ENCODE measurements around the gene ZNF805.
A peak's percentile ranks its signal among the peaks of the same experiment; 100 is the strongest.
"Not testable (repeated sequence)": the region's sequence is repeated elsewhere in the genome, so short reads cannot be mapped to it uniquely, and the experiment has no call there.

The ZNF805 gene

GRCh38 chr19:57269515-57270250 lies 29.3 kb downstream of the ZNF805 start:
- no peak for DNase-seq

- DNase-seq, result no peak
These were observed 30.8 kb downstream of the ZNF805 start for GRCh38 chr19:57271280-57271679.

GRCh38 chr19:57273014-57273413 lies 32.6 kb downstream of the ZNF805 start:
- no peak for DNase-seq

- no peak for DNase-seq
These were observed 36.0 kb downstream of the ZNF805 start for GRCh38 chr19:57276430-57276829.

- not testable (repeated sequence) for DNase-seq
These were observed 38.0 kb downstream of the ZNF805 start for GRCh38 chr19:57278481-57278880.

GRCh38 chr19:57279418-57280164 lies 39.2 kb downstream of the ZNF805 start:
- DNase-seq, result peak; percentile 97

GRCh38 chr19:57280165-57280961 lies 39.9 kb downstream of the ZNF805 start, which contains the start of gene ZNF460:
TSS of gene ZNF460 (plus strand) at chr19:57280485. CDS start at chr19:57280807, 322 bp downstream.
- DNase-seq, result peak; percentile 98

- DNase-seq, result peak; percentile 35
These were observed 40.5 kb downstream of the ZNF805 start for GRCh38 chr19:57280962-57281400.

- no peak for DNase-seq
These were observed 41.7 kb downstream of the ZNF805 start for GRCh38 chr19:57282011-57282643.

GRCh38 chr19:57288373-57288772 lies 47.9 kb downstream of the ZNF805 start:
- DNase-seq, result peak; percentile 50

- no peak for DNase-seq
These were observed 50.5 kb downstream of the ZNF805 start for GRCh38 chr19:57290970-57291369.

- no peak for DNase-seq
These were observed 52.1 kb downstream of the ZNF805 start for GRCh38 chr19:57292547-57292946.

- no peak for DNase-seq
These were observed 53.3 kb downstream of the ZNF805 start for GRCh38 chr19:57293719-57294118.

- peak; percentile 73 for DNase-seq
These were observed 61.6 kb downstream of the ZNF805 start for GRCh38 chr19:57302020-57302465.

GRCh38 chr19:57302727-57303401 lies 62.4 kb downstream of the ZNF805 start:
- no peak for DNase-seq
